Cardiac muscle cell (in vitro differentiated cells and primary cell): Measurements from ENCODE around the gene SV2C. TPM values are rescaled to one million over a fixed set of nuclear protein-coding genes. Genes with fewer than 3 reads are reported as not detected.

Experiments used
- DNase-seq, 2 donors: peaks; one replicate each; pipeline versions ENCODE4 v3.0.0 to v3.0.0-alpha.2; 2010 to 2017; ENCODE audit warnings: low read depth in 1 of 2, low spot score in 1 of 2
- H3K27ac ChIP-seq: fragments of 200-600 bp; sonication (generic); 2 replicates; pipeline ENCODE4 v1.5.1; 2016
- H3K27me3 ChIP-seq: fragments of 200-600 bp; sonication (generic); 2 replicates; pipeline ENCODE4 v1.6.0; 2016; ENCODE audit warnings: control low read depth
- H3K36me3 ChIP-seq: fragments of 200-600 bp; sonication (generic); 2 replicates; pipeline ENCODE4 v1.5.1; 2016; ENCODE audit warnings: control low read depth
- H3K4me1 ChIP-seq: fragments of 200-600 bp; sonication (generic); 2 replicates; pipeline ENCODE4 v1.8.1; 2017; ENCODE audit warnings: low read depth, mild to moderate bottlenecking, mixed run types
- H3K4me3 ChIP-seq: fragments of 200-600 bp; sonication (generic); 2 replicates; pipeline ENCODE4 v1.5.1; 2016; ENCODE audit warnings: mild to moderate bottlenecking
- H3K9me3 ChIP-seq: fragments of 200-600 bp; sonication (generic); 2 replicates; pipeline ENCODE4 v1.5.1; 2017; ENCODE audit warnings: low read depth, mild to moderate bottlenecking, control low read depth
- polyA plus RNA-seq: library from polyadenylated mRNA; unstranded; fragments of >200 nt; fragmentation: Nextera tagmentation; extraction: Ambion mirVana; gene quantifications from 2 replicates; pipeline ENCODE4 v1.2.1, GENCODE V29; 2016
- total RNA-seq: library from RNA; depleted of rRNA; stranded (reverse); fragments of >200 nt; gene quantifications from 2 replicates; pipeline ENCODE4 v1.2.3, GENCODE V29; 2016
- TF ChIP-seq, protein P1 (sequence below): IDR thresholded peaks from 2 replicates; pipeline ENCODE4 v1.5.1; 2012; ENCODE audit warnings: low read depth, mild to moderate bottlenecking, low read length

Gene SV2C
- total and polyA plus RNA-seq, 2 experiments from 2014 or later, result 0.13 to 0.24 TPM

GRCh38 chr5:76125888-76126287 is 42.7 kb downstream of the SV2C start:
- no peak overlapping the region for H3K27ac ChIP-seq
- TF ChIP-seq, protein P1, sequence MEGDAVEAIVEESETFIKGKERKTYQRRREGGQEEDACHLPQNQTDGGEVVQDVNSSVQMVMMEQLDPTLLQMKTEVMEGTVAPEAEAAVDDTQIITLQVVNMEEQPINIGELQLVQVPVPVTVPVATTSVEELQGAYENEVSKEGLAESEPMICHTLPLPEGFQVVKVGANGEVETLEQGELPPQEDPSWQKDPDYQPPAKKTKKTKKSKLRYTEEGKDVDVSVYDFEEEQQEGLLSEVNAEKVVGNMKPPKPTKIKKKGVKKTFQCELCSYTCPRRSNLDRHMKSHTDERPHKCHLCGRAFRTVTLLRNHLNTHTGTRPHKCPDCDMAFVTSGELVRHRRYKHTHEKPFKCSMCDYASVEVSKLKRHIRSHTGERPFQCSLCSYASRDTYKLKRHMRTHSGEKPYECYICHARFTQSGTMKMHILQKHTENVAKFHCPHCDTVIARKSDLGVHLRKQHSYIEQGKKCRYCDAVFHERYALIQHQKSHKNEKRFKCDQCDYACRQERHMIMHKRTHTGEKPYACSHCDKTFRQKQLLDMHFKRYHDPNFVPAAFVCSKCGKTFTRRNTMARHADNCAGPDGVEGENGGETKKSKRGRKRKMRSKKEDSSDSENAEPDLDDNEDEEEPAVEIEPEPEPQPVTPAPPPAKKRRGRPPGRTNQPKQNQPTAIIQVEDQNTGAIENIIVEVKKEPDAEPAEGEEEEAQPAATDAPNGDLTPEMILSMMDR, result no peak
- no peaks in the 10 kb centered on the region for H3K36me3 ChIP-seq
- H3K4me3 ChIP-seq, result no peak overlapping the region
- DNase-seq, result no peak
- no peaks in the 10 kb centered on the region for H3K9me3 ChIP-seq
- H3K4me1 ChIP-seq, result no peaks in the 10 kb centered on the region
- H3K27me3 ChIP-seq, result no peaks in the 10 kb centered on the region

DNA sequence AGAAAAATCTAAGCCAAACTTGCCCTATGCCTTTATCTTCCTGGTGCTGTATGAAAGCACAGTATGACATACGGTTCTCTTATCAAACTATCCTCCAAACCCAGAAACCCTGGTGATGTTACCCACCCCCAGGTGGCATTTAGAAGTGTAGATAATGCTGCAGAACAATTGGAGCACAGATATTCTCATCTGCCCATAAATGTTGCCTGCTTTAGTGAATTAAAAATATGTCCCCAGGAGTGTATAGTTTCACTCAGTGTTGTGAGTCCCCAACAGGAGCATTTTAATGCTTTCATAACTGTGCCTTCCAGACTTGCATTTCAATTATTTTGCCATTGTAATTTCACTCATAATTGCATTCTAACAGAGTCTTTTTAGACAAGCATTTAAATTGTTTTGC is 50.8 kb downstream of the SV2C start:
- H3K4me1 ChIP-seq, result no peaks in the 10 kb centered on the region
- no peak overlapping the region for H3K27ac ChIP-seq
- DNase-seq, result no peak
- TF ChIP-seq, protein P1, result no peak
- no peaks in the 10 kb centered on the region for H3K9me3 ChIP-seq
- no peaks in the 10 kb centered on the region for H3K36me3 ChIP-seq
- H3K4me3 ChIP-seq, result no peak overlapping the region
- peaks cover 11% of the 10 kb centered on the region for H3K27me3 ChIP-seq

DNA sequence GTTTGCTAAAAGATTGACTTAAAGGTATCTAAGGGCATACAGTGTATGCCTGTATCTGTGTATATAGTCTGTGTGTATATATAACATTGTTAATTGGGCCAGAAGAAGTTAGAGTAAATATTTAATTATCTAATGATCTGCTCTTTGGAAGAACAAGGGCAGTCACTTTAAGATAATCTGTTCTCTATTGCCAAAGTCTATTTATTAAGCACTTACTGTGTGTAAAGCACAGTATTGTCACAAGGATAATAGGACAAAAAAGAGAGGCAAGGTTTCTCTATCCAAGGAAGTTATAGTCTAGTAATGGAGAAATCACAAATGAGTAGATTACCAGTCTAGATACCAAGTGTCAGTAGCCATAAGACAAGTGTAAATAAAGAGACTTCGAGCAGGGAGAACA is 51.5 kb downstream of the SV2C start:
- H3K4me3 ChIP-seq, result no peak overlapping the region
- TF ChIP-seq, protein P1, result no peak
- no peaks in the 10 kb centered on the region for H3K9me3 ChIP-seq
- no peak for DNase-seq
- H3K27me3 ChIP-seq, result peaks cover 11% of the 10 kb centered on the region
- H3K27ac ChIP-seq, result no peak overlapping the region
- H3K4me1 ChIP-seq, result no peaks in the 10 kb centered on the region
- H3K36me3 ChIP-seq, result no peaks in the 10 kb centered on the region

DNA sequence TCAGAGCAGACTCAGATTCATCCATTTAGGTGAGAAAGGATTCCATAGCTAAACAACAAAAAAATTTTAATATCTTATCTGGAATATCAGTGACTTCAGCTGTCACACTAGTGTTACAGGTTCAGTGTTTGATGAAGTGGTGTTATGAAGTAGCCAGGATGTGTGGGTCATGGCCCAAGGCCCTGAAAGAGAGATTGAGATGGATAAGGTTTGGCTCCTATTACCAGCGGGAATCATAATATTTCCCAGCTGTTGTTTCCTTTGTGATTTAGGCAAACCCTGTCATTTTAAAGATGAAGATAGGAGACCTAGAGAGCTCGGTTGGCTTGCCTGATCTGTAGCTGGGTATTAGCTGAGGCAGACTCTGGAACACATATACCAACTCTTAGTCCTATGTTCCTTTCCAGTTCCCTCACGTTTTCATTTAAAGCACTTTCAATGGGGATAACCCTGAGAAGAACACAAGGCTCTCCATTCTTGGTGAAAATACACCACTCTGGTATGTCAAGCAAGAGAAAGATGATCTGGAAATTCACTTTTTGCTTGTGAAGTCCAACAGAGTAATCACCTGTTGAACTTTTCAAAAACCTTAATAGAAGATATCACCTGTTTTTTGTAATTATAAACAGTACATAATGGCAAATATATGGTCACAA is 54.8 kb downstream of the SV2C start:
- H3K9me3 ChIP-seq, result no peaks in the 10 kb centered on the region
- peaks cover 11% of the 10 kb centered on the region for H3K27me3 ChIP-seq
- H3K4me3 ChIP-seq, result no peak overlapping the region
- DNase-seq, result no peak
- TF ChIP-seq, protein P1, result no peak
- no peaks in the 10 kb centered on the region for H3K36me3 ChIP-seq
- H3K4me1 ChIP-seq, result no peaks in the 10 kb centered on the region
- no peak overlapping the region for H3K27ac ChIP-seq

DNA sequence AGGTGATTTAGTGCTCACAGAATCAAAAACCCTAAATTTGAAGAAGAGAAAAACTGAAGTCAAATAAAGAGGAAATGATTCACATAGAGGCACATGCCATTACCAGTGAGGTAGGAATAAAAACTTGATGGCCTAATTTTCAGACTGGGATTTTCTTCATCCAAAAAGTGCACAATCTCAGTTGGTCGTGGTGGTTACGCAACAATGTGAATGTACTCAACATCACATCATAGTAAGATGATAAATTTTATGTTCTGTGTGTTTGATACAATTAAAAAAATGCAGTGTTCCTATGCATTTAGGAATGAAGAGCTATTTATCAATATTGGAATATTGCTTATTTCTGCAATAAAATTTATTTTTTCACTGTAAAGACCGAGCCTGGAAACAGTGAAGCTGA is 60.7 kb downstream of the SV2C start:
- DNase-seq, result no peak
- H3K36me3 ChIP-seq, result no peaks in the 10 kb centered on the region
- H3K27ac ChIP-seq, result no peak overlapping the region
- no peaks in the 10 kb centered on the region for H3K9me3 ChIP-seq
- no peaks in the 10 kb centered on the region for H3K4me1 ChIP-seq
- no peak overlapping the region for H3K4me3 ChIP-seq
- TF ChIP-seq, protein P1, result no peak
- no peaks in the 10 kb centered on the region for H3K27me3 ChIP-seq
